Right lobe of liver (tissue), 4 donors: ENCODE measurements around the gene MRPL36.

Source experiments
- POLR2A ChIP-seq: fragments of 450-650 bp; IDR thresholded peaks from one replicate; pipeline ENCODE4 v1.6.1; 2017; ENCODE audit warnings: antibody characterized with exemption, mild to moderate bottlenecking
- TF ChIP-seq, protein P1 (sequence below), 4 donors: fragments of 200-600 bp in 3 of 4; fragments of 450-650 bp in 1 of 4; IDR thresholded peaks; one replicate each; pipeline versions ENCODE4 v1.5.1 to v1.8.0; 2016 to 2022; ENCODE audit warnings: antibody characterized with exemption in 4 of 4, mild to moderate bottlenecking in 2 of 4
- donor health status: DM: no; HTN: no; CAD: no.
- donor health status: DM: no; HTN: no; CAD: no.
- donor health status: DM: no; HTN: yes; CAD: no.

DNA sequence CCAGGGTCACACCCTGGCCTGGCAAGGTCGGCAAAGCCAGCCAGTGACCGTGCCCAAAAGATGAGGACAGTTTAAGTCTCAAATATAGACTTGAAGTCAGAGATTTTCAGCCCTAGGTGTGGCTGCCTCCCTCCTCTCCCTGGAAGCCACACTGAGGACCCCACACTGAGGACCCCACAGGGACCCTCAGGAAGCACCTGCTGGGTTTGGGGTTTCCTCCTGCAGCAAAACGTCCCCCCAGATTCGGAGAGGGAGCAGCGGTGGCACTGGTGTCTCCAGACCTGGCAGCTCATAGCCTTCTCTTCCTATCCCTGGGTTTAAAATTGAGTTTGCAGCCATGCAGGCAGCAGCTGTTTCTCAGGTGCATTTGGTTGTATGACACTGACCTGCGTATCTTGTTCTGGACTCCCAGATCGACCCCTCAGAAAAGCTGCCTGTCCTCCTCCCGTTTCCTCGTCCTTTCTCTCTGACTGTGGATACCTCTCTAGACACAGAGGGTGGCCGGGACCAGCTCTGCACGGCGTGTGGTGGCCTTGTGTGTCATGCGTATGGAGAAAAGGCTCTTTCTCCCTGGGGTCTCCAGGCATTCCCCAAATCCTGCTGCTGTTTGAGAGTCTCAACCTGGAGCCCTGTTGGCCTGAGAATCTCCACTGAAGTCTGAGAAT is 36.6 kb downstream of the MRPL36 start:
- TF ChIP-seq POLR2A, result no peak
- TF ChIP-seq, protein P1, sequence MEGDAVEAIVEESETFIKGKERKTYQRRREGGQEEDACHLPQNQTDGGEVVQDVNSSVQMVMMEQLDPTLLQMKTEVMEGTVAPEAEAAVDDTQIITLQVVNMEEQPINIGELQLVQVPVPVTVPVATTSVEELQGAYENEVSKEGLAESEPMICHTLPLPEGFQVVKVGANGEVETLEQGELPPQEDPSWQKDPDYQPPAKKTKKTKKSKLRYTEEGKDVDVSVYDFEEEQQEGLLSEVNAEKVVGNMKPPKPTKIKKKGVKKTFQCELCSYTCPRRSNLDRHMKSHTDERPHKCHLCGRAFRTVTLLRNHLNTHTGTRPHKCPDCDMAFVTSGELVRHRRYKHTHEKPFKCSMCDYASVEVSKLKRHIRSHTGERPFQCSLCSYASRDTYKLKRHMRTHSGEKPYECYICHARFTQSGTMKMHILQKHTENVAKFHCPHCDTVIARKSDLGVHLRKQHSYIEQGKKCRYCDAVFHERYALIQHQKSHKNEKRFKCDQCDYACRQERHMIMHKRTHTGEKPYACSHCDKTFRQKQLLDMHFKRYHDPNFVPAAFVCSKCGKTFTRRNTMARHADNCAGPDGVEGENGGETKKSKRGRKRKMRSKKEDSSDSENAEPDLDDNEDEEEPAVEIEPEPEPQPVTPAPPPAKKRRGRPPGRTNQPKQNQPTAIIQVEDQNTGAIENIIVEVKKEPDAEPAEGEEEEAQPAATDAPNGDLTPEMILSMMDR (IDR thresholded peaks at IDR 0.05), result no peak
